Cortex of kidney (tissue), 1 donor: ENCODE data around the gene WDR5B.
"Not testable (repeated sequence)": the region's sequence is repeated elsewhere in the genome, so short reads cannot be mapped to it uniquely, and the experiment has no call there.

Experiments used
- DNase-seq: peaks from one replicate; lab custom pipeline; 2025; lab: John Stamatoyannopoulos, UW

WDR5B gene

GRCh38 chr3:122415762-122416654 lies at the start of gene WDR5B:
Gene WDR5B, minus strand, starts transcription at chr3:122416062. Its CDS starts 534 bp downstream, at chr3:122415528.
- DNase-seq: no peak

GRCh38 chr3:122464659-122465058 lies 48.8 kb upstream of the WDR5B start:
- DNase-seq: no peak

- no peak for DNase-seq
Observed at GRCh38 chr3:122462406-122462805, 46.5 kb upstream of the WDR5B start.

- DNase-seq: no peak
Observed at GRCh38 chr3:122461806-122462205, 45.9 kb upstream of the WDR5B start.

DNA sequence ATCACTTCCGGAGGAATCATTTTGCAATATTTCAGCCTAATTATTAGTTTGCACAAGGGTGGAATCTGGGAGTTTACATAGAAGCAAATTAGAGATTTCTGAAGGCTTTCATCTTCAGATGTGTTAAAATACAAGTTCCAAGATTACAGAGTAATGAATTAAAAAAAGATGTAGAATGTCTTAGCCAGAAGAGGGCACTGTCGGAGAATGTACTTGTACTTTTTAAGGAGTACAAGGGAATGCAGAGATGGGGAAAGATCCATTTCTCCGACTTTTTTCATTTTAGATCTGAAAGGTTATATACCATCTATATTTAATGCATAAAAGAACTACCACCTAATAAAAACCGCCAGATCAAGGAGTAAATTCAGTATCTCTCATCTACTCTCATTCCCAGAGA lies 43.1 kb upstream of the WDR5B start:
- no peak for DNase-seq

DNA sequence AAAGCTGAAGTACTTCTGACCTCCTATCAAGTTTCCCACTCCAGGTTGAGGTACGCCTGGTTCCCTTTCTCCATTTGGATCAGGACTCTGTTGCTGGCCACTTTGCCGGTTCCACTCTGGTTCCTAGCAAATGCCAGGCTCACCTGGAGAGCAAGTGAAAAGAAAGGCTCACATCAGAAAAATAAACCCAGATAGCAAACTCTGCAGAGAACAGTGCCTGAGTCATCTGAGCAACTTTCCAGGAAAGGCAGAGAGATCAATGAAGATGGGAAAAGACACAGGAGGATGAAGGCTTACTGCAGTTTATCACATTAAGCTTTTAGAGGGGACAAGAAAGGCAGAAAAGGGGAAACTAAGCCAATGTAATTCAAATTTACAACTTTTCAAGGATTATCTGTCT lies 41.8 kb upstream of the WDR5B start:
- DNase-seq: no peak

GRCh38 chr3:122456074-122456473 lies 40.2 kb upstream of the WDR5B start:
- DNase-seq: no peak

GRCh38 chr3:122451371-122451770 lies 35.5 kb upstream of the WDR5B start:
- DNase-seq: no peak

GRCh38 chr3:122448218-122448617 lies 32.4 kb upstream of the WDR5B start:
- DNase-seq: not testable (repeated sequence)

DNA sequence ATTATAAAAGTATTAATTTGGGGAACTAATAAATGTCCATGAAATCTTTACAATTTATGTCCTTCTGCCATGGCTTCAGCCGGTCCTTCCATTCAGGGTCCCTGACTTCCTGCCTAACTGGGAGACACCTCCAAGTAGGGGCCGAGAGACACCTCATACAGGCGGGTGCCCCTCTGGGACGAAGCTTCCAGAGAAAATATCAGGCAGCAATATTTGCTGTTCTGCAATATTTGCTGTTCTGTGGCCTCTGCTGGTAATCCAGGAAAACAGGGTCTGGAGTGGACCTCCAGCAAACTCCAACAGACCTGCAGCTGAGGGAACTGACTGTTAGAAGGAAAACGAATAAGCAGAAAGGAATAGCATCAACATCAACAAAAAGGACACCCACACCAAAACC lies 28.6 kb upstream of the WDR5B start:
- not testable (repeated sequence) for DNase-seq

DNA sequence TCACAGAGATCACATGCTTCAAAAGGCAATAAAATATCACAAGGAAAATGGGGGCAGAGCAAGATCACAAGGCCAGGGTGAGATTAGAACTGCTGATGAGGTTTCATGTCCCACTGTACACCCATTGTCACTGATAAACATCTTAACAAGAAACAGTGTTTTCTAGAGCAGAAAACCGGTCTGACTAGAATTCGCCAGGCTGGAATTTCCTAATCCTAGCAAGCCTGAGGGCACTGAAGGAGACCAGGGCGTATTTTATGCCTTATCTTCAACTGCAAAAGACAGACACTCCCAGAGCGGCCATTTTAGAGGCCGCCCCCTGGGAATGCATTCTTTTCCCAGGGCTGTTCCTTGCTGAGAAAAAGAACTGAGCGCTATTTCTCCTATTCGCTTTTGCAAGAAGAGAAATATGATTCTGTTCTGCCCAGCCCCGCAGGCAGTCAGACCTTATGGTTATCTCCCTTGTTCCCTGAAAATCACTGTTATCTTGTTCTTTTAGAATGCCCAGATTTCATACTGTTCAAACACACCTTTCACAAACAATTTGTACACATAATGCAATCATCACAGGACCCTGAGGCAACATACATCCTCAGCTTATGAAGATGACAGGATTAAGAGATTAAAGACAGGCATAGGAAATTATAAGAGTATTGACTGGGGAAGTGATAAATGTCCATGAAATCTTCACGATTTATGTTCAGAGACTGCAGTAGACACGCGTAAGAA lies 28.1 kb upstream of the WDR5B start:
- DNase-seq: not testable (repeated sequence)

- DNase-seq: no peak
Observed at GRCh38 chr3:122443090-122443489, 27.2 kb upstream of the WDR5B start.

GRCh38 chr3:122435950-122436349 lies 20.1 kb upstream of the WDR5B start:
- DNase-seq: no peak

- DNase-seq: no peak
Observed at GRCh38 chr3:122430371-122430770, 14.5 kb upstream of the WDR5B start.

- DNase-seq: no peak
Observed at GRCh38 chr3:122427857-122428471, 12.1 kb upstream of the WDR5B start.

DNA sequence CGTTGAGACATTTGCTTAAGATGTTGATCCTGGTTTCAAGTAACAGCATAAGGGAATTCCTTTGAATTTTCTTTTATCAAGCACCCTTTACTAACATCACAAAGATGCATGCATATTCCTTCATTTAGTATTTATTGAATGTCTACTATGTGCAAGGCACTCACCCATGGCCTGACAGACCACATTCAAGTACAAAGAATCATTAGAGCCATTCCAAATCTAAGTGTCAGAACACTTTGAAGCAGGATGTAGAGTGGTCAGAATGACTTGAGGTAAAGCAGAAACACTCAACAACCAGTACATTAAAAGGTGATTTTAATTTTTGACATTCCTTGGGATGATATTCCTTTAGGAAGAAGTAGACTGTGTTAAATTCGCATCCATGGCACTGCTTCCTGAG lies 6.0 kb upstream of the WDR5B start:
- DNase-seq: no peak

DNA sequence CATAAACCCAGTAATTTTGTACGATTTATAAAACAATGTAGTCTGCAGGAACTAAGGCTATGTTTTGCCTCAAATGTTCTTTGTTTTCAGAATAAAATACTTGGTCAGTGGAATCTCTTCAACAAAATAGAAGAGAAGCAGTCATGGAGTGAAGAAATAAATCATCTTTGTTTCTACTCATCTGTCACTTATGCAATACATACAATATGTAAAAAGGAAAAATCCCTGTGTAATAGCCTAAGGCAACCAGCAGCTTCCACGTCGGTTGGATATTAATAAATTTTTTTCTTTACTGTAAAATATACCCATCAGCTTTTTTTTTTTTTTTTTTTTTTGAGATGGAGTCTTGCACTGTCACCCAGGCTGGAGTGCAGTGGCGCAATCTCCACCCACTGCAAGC lies 5.2 kb upstream of the WDR5B start:
- no peak for DNase-seq

- no peak for DNase-seq
Observed at GRCh38 chr3:122416966-122417365, 1.1 kb upstream of the WDR5B start.

DNA sequence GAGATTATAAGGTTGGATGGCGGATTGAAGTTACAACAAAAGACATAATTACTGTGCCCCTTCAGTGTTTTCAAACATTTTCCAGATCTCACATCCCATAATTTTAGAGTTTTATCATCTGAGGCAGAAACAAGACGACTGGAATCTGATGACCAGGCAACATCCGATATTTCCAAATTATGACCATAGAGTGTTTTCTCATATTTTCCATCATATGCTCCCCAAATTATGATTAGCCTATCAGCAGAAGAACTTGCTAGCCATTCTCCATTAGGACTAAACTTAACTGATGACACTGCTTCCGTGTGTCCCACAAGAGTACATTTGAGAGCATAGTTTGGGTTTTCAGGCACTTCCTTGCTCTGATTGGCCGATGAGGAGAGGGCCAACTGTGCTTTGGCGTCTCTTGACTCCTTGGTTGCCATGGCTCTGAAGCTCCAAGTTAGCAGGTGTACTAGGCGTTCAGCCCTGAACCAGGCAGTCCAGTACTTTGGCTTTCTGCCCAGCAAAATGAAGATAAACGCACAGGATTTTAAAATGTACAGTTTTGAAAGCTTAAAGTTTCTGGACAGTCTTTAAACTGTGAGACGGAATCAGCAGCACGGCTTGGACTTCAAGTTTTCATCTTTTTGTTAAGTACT lies 638 bp downstream of the WDR5B start:
- no peak for DNase-seq

DNA sequence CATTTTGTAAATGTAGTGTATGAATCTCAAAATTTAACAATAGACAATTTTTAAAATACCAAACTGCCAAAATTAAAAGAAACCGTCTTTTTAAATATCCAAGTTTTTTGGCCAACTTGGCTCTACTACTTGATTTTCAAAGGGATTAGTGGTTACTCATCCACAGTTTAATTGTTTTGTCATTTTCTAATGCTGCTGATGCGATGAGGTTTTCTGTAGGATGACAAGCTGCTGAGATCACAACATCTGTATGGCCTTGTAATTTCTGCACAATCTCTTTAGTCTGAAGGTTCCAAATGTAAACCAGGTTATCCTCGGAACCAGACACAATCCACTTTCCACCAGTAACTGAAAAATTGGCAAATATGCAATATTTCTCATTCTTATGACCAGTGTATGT lies 1.5 kb downstream of the WDR5B start:
- no peak for DNase-seq

GRCh38 chr3:122410639-122411038 lies 5.2 kb downstream of the WDR5B start:
- no peak for DNase-seq

DNA sequence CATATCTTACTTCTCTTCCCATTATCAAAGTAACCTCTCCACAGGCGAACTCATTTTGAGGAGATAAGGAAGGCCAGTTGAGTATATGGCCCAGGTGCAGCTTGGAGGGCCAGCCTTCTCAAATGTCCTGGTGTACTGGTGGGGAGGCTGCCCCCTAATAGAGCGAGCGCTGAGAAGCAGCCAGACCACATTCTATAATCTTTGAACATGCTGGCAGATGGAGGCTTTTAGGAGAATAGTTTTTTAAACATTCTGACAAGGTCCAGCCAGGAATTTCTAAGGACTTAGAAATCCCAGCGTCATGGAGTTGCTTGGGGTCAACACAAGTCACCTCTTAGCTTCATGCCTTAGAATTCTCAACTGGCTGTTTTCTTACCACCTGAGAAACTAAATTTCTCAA lies 5.8 kb downstream of the WDR5B start:
- DNase-seq: no peak
